ENCODE measurements around the gene ADAMTS2. TPM values are rescaled to one million over a fixed set of nuclear protein-coding genes. Genes with fewer than 3 reads are reported as not detected.

Gene ADAMTS2
- total and polyA plus RNA-seq, 2 experiments from 2014 or later, result 1.6 to 8.1 TPM

DNA sequence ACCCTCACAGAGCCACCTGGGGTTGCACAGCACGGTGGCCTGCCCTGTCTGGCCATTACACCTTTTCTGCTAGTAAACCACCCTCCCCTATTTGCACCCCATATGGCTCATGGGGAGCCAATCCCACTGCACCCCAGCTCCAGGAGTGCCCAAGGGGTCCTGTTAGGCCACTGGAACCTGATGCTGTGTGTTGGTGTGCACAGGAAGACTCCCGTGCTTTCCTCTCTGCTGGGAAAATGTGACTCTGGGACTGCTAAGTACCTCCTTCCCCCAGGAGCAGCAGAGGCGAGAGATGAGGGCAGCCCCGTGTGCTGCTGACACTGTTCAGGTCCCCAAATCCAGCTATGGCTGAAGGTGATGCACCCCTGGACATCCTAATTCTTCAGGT lies 126.3 kb downstream of the ADAMTS2 start:
- Mint-ChIP-seq H3K9me3 (peaks cover 16% of the 10 kb centered on the region), H3K27ac (no peak overlapping the region)

GRCh38 chr5:179217956-179218942 lies 127.0 kb downstream of the ADAMTS2 start:
- Histone ChIP-seq H3K27ac (ENCODE audit: low read depth) (no peak overlapping the region), H4K20me1 (replicated peaks; ENCODE audit: insufficient read depth) (no peaks in the 10 kb centered on the region), H3K27me3 (ENCODE audit: insufficient read depth) (no peaks in the 10 kb centered on the region), H3K4me2 (no peak overlapping the region), H3K79me2 (replicated peaks; ENCODE audit: insufficient read depth) (no peaks in the 10 kb centered on the region), H3K9me2 (ENCODE audit: insufficient read depth) (no peaks in the 10 kb centered on the region), H3K4me3 (no peak overlapping the region), H2AFZ (no peak overlapping the region), H3K4me1 (ENCODE audit: insufficient read depth) (no peaks in the 10 kb centered on the region), H3K36me3 (ENCODE audit: insufficient read depth) (no peaks in the 10 kb centered on the region), H3F3A (replicated peaks; ENCODE audit: low read depth) (no peaks in the 10 kb centered on the region)
- peaks cover 4% of the 10 kb centered on the region for H3K27me3 Mint-ChIP-seq (ENCODE audit: insufficient read depth, low read depth, poor library complexity)
- H3K9me3 Mint-ChIP-seq, result peaks cover 9% of the 10 kb centered on the region
- no peak overlapping the region for H3K27ac Mint-ChIP-seq
- H3K4me1 Mint-ChIP-seq, result peaks cover 3% of the 10 kb centered on the region; the same call in 2 of the 3 replicates
- DNase-seq (ENCODE audit: low spot score), result no peak
- H3K4me3 Mint-ChIP-seq, result no peak overlapping the region
- peaks cover 4% of the 10 kb centered on the region for H3K36me3 Mint-ChIP-seq (ENCODE audit: low read depth)
- ATAC-seq, result no peak
- TF ChIP-seq, protein P1, sequence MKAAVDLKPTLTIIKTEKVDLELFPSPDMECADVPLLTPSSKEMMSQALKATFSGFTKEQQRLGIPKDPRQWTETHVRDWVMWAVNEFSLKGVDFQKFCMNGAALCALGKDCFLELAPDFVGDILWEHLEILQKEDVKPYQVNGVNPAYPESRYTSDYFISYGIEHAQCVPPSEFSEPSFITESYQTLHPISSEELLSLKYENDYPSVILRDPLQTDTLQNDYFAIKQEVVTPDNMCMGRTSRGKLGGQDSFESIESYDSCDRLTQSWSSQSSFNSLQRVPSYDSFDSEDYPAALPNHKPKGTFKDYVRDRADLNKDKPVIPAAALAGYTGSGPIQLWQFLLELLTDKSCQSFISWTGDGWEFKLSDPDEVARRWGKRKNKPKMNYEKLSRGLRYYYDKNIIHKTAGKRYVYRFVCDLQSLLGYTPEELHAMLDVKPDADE (IDR thresholded peaks at IDR 0.05), result no peak
- no peak for TF ChIP-seq REST (IDR thresholded peaks at IDR 0.05; ENCODE audit: unreplicated experiment)
- no peak for TF ChIP-seq ZNF331 (CRISPR knock-in tag; IDR thresholded peaks at IDR 0.05; ENCODE audit: low read depth)
- no peak for TF ChIP-seq STAT1 (IDR thresholded peaks at IDR 0.05; ENCODE audit: unreplicated experiment)
- no peak for TF ChIP-seq EZH2 (IDR thresholded peaks at IDR 0.05; ENCODE audit: low read depth, unreplicated experiment)
- no peak for TF ChIP-seq NANOG (IDR thresholded peaks at IDR 0.05; ENCODE audit: borderline replicate concordance)
- TF ChIP-seq CREB1 (CRISPR knock-in tag; IDR thresholded peaks at IDR 0.05; ENCODE audit: low read depth), result no peak
- TF ChIP-seq POLR2AphosphoS5 (IDR thresholded peaks at IDR 0.05; ENCODE audit: low read depth), result no peak

More for the DNA sequence above, 126.3 kb downstream of the ADAMTS2 start:
- Mint-ChIP-seq H3K27me3 (ENCODE audit: insufficient read depth, low read depth, poor library complexity) (peaks cover 5% of the 10 kb centered on the region), H3K36me3 (ENCODE audit: low read depth) (peaks cover 11% of the 10 kb centered on the region), H3K4me3 (no peak overlapping the region), H3K4me1 (peaks cover 3% of the 10 kb centered on the region; the same call in 2 of the 3 replicates)
- no peaks in the 10 kb centered on the region for H3K4me1 ChIP-seq (ENCODE audit: insufficient read depth)
- H3K4me2 ChIP-seq, result no peak overlapping the region
- ATAC-seq, result no peak
- H3K27ac ChIP-seq (ENCODE audit: low read depth), result no peak overlapping the region
- no peaks in the 10 kb centered on the region for H3K9me2 ChIP-seq (ENCODE audit: insufficient read depth)
- 0 out of 2 replicates have a peak, but pooled peaks cover 4% of the 10 kb centered on the region for H3F3A ChIP-seq (replicated peaks; ENCODE audit: low read depth)
- DNase-seq (ENCODE audit: low spot score), result no peak
- no peaks in the 10 kb centered on the region for H3K79me2 ChIP-seq (replicated peaks; ENCODE audit: insufficient read depth)
- no peak overlapping the region for H2AFZ ChIP-seq
- H3K36me3 ChIP-seq (ENCODE audit: insufficient read depth), result no peaks in the 10 kb centered on the region
- no peak overlapping the region for H3K4me3 ChIP-seq
- no peaks in the 10 kb centered on the region for H4K20me1 ChIP-seq (replicated peaks; ENCODE audit: insufficient read depth)
- H3K27me3 ChIP-seq (ENCODE audit: insufficient read depth), result no peaks in the 10 kb centered on the region
- no peak for TF ChIP-seq CTCF (conservative IDR thresholded peaks at IDR 0.05; ENCODE audit: low read depth in 2 of 2)
- no peak for TF ChIP-seq POLR2AphosphoS5 (IDR thresholded peaks at IDR 0.05; ENCODE audit: low read depth)

Measured in GM23338 (cell line).